ENCODE measurements around the gene TRPM8. TPM values are rescaled to one million over a fixed set of nuclear protein-coding genes. Genes with fewer than 3 reads are reported as not detected.

TRPM8 gene
- total and polyA plus RNA-seq, 2 experiments from 2014 or later = 0.11 to 0.14 TPM

DNA sequence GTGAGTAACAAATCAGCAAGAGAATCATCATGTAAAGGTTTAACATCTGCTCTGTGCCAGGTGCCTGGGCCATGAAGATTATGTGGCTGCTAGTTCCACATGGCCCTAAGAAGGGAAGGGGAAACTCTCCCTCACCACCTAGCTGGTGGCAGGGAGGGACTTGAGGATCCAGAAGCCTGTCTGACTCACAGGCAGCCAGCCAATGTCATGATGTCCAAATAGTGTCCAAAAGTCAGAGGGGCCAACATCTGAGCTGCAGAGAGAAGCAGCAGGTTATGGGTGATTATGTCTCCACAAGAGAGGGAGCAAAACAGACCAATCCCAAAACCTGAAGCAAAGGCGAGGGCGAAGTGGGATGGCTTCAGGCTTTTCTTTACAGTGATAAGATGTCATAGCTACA, 71.4 kb downstream of the TRPM8 start:
- H3K4me3 Mint-ChIP-seq = no peak overlapping the region
- Histone ChIP-seq H3K4me1 (ENCODE audit: insufficient read depth) (no peaks in the 10 kb centered on the region), H3K36me3 (ENCODE audit: insufficient read depth) (no peaks in the 10 kb centered on the region), H3K9me2 (ENCODE audit: insufficient read depth) (no peaks in the 10 kb centered on the region), H4K20me1 (replicated peaks; ENCODE audit: insufficient read depth) (no peaks in the 10 kb centered on the region), H3K27me3 (ENCODE audit: insufficient read depth) (no peaks in the 10 kb centered on the region), H2AFZ (no peak overlapping the region), H3K4me3 (no peak overlapping the region), H3K4me2 (no peak overlapping the region), H3K27ac (ENCODE audit: low read depth) (no peak overlapping the region), H3F3A (replicated peaks; ENCODE audit: low read depth) (no peaks in the 10 kb centered on the region), H3K79me2 (replicated peaks; ENCODE audit: insufficient read depth) (no peaks in the 10 kb centered on the region)
- H3K27ac Mint-ChIP-seq = no peak overlapping the region
- H3K9me3 Mint-ChIP-seq = peaks cover 32% of the 10 kb centered on the region
- DNase-seq (ENCODE audit: low spot score) (no peak), ATAC-seq (no peak)
- H3K4me1 Mint-ChIP-seq = no peaks in the 10 kb centered on the region
- H3K27me3 Mint-ChIP-seq (ENCODE audit: insufficient read depth, low read depth, poor library complexity) = peaks cover 4% of the 10 kb centered on the region
- no peak for TF ChIP-seq POLR2AphosphoS5 (IDR thresholded peaks at IDR 0.05; ENCODE audit: low read depth)
- TF ChIP-seq NANOG (IDR thresholded peaks at IDR 0.05; ENCODE audit: borderline replicate concordance) = no peak
- no peak for TF ChIP-seq STAT1 (IDR thresholded peaks at IDR 0.05; ENCODE audit: unreplicated experiment)
- TF ChIP-seq, protein P1, sequence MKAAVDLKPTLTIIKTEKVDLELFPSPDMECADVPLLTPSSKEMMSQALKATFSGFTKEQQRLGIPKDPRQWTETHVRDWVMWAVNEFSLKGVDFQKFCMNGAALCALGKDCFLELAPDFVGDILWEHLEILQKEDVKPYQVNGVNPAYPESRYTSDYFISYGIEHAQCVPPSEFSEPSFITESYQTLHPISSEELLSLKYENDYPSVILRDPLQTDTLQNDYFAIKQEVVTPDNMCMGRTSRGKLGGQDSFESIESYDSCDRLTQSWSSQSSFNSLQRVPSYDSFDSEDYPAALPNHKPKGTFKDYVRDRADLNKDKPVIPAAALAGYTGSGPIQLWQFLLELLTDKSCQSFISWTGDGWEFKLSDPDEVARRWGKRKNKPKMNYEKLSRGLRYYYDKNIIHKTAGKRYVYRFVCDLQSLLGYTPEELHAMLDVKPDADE (IDR thresholded peaks at IDR 0.05) = no peak
- no peak for TF ChIP-seq JUNB (IDR thresholded peaks at IDR 0.05; ENCODE audit: unreplicated experiment)
- TF ChIP-seq CREB1 (CRISPR knock-in tag; IDR thresholded peaks at IDR 0.05; ENCODE audit: low read depth) = no peak
- TF ChIP-seq, protein P2, sequence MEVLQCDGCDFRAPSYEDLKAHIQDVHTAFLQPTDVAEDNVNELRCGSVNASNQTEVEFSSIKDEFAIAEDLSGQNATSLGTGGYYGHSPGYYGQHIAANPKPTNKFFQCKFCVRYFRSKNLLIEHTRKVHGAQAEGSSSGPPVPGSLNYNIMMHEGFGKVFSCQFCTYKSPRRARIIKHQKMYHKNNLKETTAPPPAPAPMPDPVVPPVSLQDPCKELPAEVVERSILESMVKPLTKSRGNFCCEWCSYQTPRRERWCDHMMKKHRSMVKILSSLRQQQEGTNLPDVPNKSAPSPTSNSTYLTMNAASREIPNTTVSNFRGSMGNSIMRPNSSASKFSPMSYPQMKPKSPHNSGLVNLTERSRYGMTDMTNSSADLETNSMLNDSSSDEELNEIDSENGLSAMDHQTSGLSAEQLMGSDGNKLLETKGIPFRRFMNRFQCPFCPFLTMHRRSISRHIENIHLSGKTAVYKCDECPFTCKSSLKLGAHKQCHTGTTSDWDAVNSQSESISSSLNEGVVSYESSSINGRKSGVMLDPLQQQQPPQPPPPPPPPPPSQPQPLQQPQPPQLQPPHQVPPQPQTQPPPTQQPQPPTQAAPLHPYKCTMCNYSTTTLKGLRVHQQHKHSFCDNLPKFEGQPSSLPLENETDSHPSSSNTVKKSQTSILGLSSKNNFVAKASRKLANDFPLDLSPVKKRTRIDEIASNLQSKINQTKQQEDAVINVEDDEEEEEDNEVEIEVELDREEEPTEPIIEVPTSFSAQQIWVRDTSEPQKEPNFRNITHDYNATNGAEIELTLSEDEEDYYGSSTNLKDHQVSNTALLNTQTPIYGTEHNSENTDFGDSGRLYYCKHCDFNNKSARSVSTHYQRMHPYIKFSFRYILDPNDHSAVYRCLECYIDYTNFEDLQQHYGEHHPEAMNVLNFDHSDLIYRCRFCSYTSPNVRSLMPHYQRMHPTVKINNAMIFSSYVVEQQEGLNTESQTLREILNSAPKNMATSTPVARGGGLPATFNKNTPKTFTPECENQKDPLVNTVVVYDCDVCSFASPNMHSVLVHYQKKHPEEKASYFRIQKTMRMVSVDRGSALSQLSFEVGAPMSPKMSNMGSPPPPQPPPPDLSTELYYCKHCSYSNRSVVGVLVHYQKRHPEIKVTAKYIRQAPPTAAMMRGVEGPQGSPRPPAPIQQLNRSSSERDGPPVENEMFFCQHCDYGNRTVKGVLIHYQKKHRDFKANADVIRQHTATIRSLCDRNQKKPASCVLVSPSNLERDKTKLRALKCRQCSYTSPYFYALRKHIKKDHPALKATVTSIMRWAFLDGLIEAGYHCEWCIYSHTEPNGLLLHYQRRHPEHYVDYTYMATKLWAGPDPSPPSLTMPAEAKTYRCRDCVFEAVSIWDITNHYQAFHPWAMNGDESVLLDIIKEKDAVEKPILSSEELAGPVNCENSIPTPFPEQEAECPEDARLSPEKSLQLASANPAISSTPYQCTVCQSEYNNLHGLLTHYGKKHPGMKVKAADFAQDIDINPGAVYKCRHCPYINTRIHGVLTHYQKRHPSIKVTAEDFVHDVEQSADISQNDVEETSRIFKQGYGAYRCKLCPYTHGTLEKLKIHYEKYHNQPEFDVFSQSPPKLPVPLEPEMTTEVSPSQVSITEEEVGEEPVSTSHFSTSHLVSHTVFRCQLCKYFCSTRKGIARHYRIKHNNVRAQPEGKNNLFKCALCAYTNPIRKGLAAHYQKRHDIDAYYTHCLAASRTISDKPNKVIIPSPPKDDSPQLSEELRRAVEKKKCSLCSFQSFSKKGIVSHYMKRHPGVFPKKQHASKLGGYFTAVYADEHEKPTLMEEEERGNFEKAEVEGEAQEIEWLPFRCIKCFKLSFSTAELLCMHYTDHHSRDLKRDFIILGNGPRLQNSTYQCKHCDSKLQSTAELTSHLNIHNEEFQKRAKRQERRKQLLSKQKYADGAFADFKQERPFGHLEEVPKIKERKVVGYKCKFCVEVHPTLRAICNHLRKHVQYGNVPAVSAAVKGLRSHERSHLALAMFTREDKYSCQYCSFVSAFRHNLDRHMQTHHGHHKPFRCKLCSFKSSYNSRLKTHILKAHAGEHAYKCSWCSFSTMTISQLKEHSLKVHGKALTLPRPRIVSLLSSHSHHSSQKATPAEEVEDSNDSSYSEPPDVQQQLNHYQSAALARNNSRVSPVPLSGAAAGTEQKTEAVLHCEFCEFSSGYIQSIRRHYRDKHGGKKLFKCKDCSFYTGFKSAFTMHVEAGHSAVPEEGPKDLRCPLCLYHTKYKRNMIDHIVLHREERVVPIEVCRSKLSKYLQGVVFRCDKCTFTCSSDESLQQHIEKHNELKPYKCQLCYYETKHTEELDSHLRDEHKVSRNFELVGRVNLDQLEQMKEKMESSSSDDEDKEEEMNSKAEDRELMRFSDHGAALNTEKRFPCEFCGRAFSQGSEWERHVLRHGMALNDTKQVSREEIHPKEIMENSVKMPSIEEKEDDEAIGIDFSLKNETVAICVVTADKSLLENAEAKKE (CRISPR knock-in tag; IDR thresholded peaks at IDR 0.05) = no peak
- TF ChIP-seq EZH2 (IDR thresholded peaks at IDR 0.05; ENCODE audit: low read depth, unreplicated experiment) = no peak
- H3K36me3 Mint-ChIP-seq (ENCODE audit: low read depth) = peaks cover 9% of the 10 kb centered on the region; the same call in 2 of the 3 replicates

All from GM23338 (cell line).